DOHH2 (cell line): ENCODE results near the gene PTPRN2.
"Not testable (repeated sequence)": the region's sequence is repeated elsewhere in the genome, so short reads cannot be mapped to it uniquely, and the experiment has no call there.

Experiments used
- H3F3A ChIP-seq: fragments of 200-600 bp; sonication (generic), shearing (Covaris generic); 2 replicates; pipeline ENCODE4 v1.6.0; 2016; ENCODE audit warnings: antibody characterized with exemption, mild to moderate bottlenecking; ENCODE audit not compliant: control insufficient read depth, insufficient read depth
- H3K27ac ChIP-seq: fragments of 200-600 bp; sonication (generic); 2 replicates; pipeline ENCODE4 v1.5.1; 2014; ENCODE audit warnings: low read depth, mild to moderate bottlenecking, low read length, moderate library complexity
- H3K27me3 ChIP-seq: fragments of 200-600 bp; sonication (generic); 2 replicates; pipeline ENCODE4 v1.6.1; 2014; ENCODE audit warnings: mild to moderate bottlenecking, low read length, mixed read lengths; ENCODE audit not compliant: control insufficient read depth
- H3K36me3 ChIP-seq: fragments of 200-600 bp; sonication (generic); 2 replicates; pipeline ENCODE4 v1.6.1; 2014; ENCODE audit warnings: mild to moderate bottlenecking, low read length, moderate library complexity, mixed read lengths; ENCODE audit not compliant: control insufficient read depth
- H3K4me1 ChIP-seq: fragments of 200-600 bp; sonication (generic); 2 replicates; pipeline ENCODE4 v1.6.1; 2014; ENCODE audit warnings: mild to moderate bottlenecking, low read length, mixed read lengths; ENCODE audit not compliant: control insufficient read depth
- H3K4me2 ChIP-seq: fragments of 200-600 bp; sonication (generic); 2 replicates; pipeline ENCODE4 v1.6.0; 2014; ENCODE audit warnings: mild to moderate bottlenecking, low read length, moderate library complexity
- H3K4me3 ChIP-seq: fragments of 200-600 bp; sonication (generic); 2 replicates; pipeline ENCODE4 v1.5.1; 2014; ENCODE audit warnings: mild to moderate bottlenecking, low read length, mixed read lengths
- H3K79me2 ChIP-seq: fragments of 200-600 bp; sonication (generic); 2 replicates; pipeline ENCODE4 v1.6.1; 2014; ENCODE audit warnings: mild to moderate bottlenecking, low read length, mixed read lengths; ENCODE audit not compliant: control insufficient read depth
- H3K9me2 ChIP-seq: fragments of 200-600 bp; sonication (generic); replicated peaks from 2 replicates; pipeline ENCODE4 v1.6.1; 2014; ENCODE audit warnings: mild to moderate bottlenecking, low read length, mixed read lengths; ENCODE audit not compliant: control insufficient read depth
- H3K9me3 ChIP-seq: fragments of 200-600 bp; sonication (generic); 2 replicates; pipeline ENCODE4 v1.6.1; 2014; ENCODE audit warnings: antibody characterized with exemption, low read length, mixed read lengths; ENCODE audit not compliant: control insufficient read depth, insufficient read depth
- H4K20me1 ChIP-seq: fragments of 200-600 bp; sonication (generic); 2 replicates; pipeline ENCODE4 v1.6.0; 2014; ENCODE audit warnings: low read depth, mild to moderate bottlenecking, antibody characterized with exemption, low read length, moderate library complexity; ENCODE audit not compliant: control insufficient read depth, insufficient read depth
- EZH2phosphoT487 ChIP-seq: fragments of 200-600 bp; sonication (generic); IDR thresholded peaks from 2 replicates; pipeline ENCODE4 v1.6.1; 2017; ENCODE audit warnings: borderline replicate concordance, mild to moderate bottlenecking, antibody characterized with exemption, low read length, moderate library complexity, mixed read lengths
- TF ChIP-seq, protein P1 (sequence below): fragments of 200-600 bp; sonication (generic); IDR thresholded peaks from one replicate; pipeline ENCODE4 v1.5.1; 2014; ENCODE audit warnings: antibody characterized with exemption, mild to moderate bottlenecking, low read depth, low read length; ENCODE audit not compliant: poor library complexity, severe bottlenecking

The PTPRN2 gene

GRCh38 chr7:157895520-157896375 is 691.9 kb downstream of the PTPRN2 start:
- Histone ChIP-seq H4K20me1 (no peaks in the 10 kb centered on the region), H3K9me3 (peaks cover 9% of the 10 kb centered on the region; the same call in 1 of the 2 replicates), H3K79me2 (no peaks in the 10 kb centered on the region), H3K4me2 (no peak overlapping the region), H3K4me1 (no peaks in the 10 kb centered on the region), H3K27ac (no peak overlapping the region), H3F3A (no peaks in the 10 kb centered on the region), H3K27me3 (no peaks in the 10 kb centered on the region), H3K36me3 (no peaks in the 10 kb centered on the region), H3K4me3 (no peak overlapping the region), H3K9me2 (no peaks in the 10 kb centered on the region)
- TF ChIP-seq, protein P1, sequence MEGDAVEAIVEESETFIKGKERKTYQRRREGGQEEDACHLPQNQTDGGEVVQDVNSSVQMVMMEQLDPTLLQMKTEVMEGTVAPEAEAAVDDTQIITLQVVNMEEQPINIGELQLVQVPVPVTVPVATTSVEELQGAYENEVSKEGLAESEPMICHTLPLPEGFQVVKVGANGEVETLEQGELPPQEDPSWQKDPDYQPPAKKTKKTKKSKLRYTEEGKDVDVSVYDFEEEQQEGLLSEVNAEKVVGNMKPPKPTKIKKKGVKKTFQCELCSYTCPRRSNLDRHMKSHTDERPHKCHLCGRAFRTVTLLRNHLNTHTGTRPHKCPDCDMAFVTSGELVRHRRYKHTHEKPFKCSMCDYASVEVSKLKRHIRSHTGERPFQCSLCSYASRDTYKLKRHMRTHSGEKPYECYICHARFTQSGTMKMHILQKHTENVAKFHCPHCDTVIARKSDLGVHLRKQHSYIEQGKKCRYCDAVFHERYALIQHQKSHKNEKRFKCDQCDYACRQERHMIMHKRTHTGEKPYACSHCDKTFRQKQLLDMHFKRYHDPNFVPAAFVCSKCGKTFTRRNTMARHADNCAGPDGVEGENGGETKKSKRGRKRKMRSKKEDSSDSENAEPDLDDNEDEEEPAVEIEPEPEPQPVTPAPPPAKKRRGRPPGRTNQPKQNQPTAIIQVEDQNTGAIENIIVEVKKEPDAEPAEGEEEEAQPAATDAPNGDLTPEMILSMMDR: no peak
- no peak for TF ChIP-seq EZH2phosphoT487

DNA sequence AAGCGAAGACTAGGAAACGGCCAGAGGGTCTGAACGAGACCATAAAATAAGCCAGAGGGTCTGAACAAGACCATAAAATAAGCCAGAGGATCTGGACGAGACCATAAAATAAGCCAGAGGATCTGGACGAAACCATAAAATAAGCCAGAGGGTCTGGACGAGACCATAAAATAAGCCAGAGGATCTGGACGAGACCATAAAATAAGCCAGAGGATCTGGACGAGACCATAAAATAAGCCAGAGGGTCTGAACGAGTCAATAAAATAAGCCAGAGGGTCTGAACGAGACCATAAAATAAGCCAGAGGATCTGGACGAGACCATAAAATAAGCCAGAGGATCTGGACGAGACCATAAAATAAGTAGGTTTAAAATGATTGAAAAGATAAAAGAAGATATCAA is 692.5 kb downstream of the PTPRN2 start:
- H3K4me3 ChIP-seq, H3K4me2 ChIP-seq, H3K27me3 ChIP-seq, H3K9me3 ChIP-seq, H4K20me1 ChIP-seq, H3K27ac ChIP-seq, H3K9me2 ChIP-seq, H3K79me2 ChIP-seq, H3F3A ChIP-seq, H3K4me1 ChIP-seq, H3K36me3 ChIP-seq: not testable (repeated sequence)

DNA sequence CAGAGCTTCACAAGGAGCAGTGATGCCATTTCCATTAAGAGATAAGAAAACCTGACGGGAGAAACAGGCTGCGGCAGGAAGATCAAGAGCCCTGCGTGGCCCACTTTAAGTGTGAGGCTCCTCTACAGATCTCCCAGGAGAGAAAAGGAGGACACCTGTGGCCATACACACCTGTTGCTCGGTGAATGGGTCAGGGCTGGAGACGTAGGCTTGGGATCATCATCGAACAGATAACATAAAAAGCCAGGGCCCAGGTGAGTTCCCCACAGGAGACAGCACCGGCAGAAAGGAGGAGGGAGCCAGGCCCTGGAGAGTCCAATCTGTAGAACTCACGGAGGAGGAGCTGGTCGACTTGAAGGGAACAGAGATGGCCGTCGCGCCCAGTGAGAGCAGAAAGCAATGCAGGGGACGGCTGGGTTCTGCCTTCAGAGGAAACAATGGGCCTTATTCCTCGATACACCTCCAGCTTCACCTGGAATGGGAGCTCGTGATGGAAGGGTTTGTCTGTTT is 694.0 kb downstream of the PTPRN2 start:
- Histone ChIP-seq H3K9me3 (peaks cover 4% of the 10 kb centered on the region; the same call in 1 of the 2 replicates), H3K4me2 (no peak overlapping the region), H3F3A (no peaks in the 10 kb centered on the region), H3K79me2 (no peaks in the 10 kb centered on the region), H3K27ac (no peak overlapping the region), H3K36me3 (no peaks in the 10 kb centered on the region), H3K4me3 (no peak overlapping the region), H3K27me3 (no peaks in the 10 kb centered on the region), H3K4me1 (no peaks in the 10 kb centered on the region), H4K20me1 (no peaks in the 10 kb centered on the region), H3K9me2 (no peaks in the 10 kb centered on the region)
- no peak for TF ChIP-seq EZH2phosphoT487
- TF ChIP-seq, protein P1: no peak

GRCh38 chr7:157892751-157893523 is 694.7 kb downstream of the PTPRN2 start:
- Histone ChIP-seq H3K27ac (no peak overlapping the region), H3K4me2 (no peak overlapping the region), H3K9me2 (no peaks in the 10 kb centered on the region), H3K4me1 (no peaks in the 10 kb centered on the region), H3K36me3 (no peaks in the 10 kb centered on the region), H3K9me3 (peaks cover 7% of the 10 kb centered on the region; the same call in 1 of the 2 replicates), H3K27me3 (no peaks in the 10 kb centered on the region), H3K4me3 (no peak overlapping the region), H3K79me2 (no peaks in the 10 kb centered on the region), H3F3A (no peaks in the 10 kb centered on the region), H4K20me1 (no peaks in the 10 kb centered on the region)
- TF ChIP-seq, protein P1: no peak
- no peak for TF ChIP-seq EZH2phosphoT487
